ENCODE measurements around the gene CUTA.

CUTA gene

DNA sequence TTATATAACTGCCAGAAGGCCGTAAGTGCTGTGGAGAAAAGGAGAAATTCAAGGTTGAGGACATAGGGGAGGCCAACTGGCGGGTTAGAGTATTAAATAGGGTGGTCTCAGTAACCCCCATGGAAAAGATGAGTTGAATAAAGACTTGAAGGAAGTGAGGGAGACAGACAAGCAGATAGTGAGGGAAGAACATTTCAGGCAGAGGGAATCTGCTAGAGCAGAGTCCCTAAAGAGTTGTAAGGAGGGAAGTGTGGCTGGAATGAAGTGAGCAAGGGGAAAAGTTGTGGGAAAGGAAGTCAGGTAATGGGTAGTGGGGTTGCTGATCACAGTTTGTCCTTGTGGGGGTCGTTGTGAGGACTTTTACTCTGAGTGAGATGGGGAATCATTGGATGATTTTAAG, 24.9 kb downstream of the CUTA start:
- peaks cover 56% of the 10 kb centered on the region for H3K79me2 ChIP-seq (ENCODE audit: low read length)
- TF ChIP-seq, protein P1, sequence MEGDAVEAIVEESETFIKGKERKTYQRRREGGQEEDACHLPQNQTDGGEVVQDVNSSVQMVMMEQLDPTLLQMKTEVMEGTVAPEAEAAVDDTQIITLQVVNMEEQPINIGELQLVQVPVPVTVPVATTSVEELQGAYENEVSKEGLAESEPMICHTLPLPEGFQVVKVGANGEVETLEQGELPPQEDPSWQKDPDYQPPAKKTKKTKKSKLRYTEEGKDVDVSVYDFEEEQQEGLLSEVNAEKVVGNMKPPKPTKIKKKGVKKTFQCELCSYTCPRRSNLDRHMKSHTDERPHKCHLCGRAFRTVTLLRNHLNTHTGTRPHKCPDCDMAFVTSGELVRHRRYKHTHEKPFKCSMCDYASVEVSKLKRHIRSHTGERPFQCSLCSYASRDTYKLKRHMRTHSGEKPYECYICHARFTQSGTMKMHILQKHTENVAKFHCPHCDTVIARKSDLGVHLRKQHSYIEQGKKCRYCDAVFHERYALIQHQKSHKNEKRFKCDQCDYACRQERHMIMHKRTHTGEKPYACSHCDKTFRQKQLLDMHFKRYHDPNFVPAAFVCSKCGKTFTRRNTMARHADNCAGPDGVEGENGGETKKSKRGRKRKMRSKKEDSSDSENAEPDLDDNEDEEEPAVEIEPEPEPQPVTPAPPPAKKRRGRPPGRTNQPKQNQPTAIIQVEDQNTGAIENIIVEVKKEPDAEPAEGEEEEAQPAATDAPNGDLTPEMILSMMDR (IDR thresholded peaks at IDR 0.05; ENCODE audit: low read depth, low read length), result no peak
- TF ChIP-seq EZH2phosphoT487 (IDR thresholded peaks at IDR 0.05; ENCODE audit: low read depth), result no peak
- H3K9ac ChIP-seq (ENCODE audit: low read length), result peak overlapping the region; percentile 95
- H4K20me1 ChIP-seq (ENCODE audit: insufficient read depth, low read length), result peaks cover 12% of the 10 kb centered on the region
- no peaks in the 10 kb centered on the region for H3K9me3 ChIP-seq (ENCODE audit: insufficient read depth, low read length)
- H3K27me3 ChIP-seq (ENCODE audit: low read depth, low read length), result no peaks in the 10 kb centered on the region
- H3K36me3 ChIP-seq (replicated peaks; ENCODE audit: low read depth, low read length), result peaks cover 22% of the 10 kb centered on the region
- H3K4me3 ChIP-seq (ENCODE audit: low read length), result peak overlapping the region; percentile 100
- H3K27ac ChIP-seq (ENCODE audit: low read length), result peak overlapping the region; percentile 85
- no peak overlapping the region for H2AFZ ChIP-seq (ENCODE audit: low read depth, low read length)
- peaks cover 29% of the 10 kb centered on the region for H3K4me1 ChIP-seq (ENCODE audit: low read length)
- peak overlapping the region; percentile 92 for H3K4me2 ChIP-seq (ENCODE audit: low read length)

DNA sequence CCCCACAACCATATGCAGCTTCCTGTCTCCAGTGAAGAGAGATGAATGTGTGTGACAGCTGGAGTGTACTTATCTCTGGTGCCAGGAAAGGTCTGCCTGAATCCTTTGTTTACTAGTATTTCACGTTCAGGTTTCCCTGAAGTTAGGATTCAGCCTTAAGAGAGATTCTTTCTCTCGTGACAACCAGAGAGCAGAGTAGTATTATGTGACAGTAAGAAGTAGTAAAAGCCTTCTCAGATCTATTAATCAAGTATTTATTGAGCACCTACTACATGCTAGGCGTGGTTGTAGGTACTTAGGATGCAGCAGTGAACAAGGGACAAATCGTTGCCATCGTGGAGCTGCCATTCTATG, 25.3 kb downstream of the CUTA start:
- H3K4me2 ChIP-seq (ENCODE audit: low read length), result peak overlapping the region; percentile 92
- H3K4me1 ChIP-seq (ENCODE audit: low read length), result peaks cover 29% of the 10 kb centered on the region
- H3K4me3 ChIP-seq (ENCODE audit: low read length), result peak overlapping the region; percentile 100
- H3K9ac ChIP-seq (ENCODE audit: low read length), result peak overlapping the region; percentile 95
- H3K27ac ChIP-seq (ENCODE audit: low read length), result peak overlapping the region; percentile 85
- no peak overlapping the region for H2AFZ ChIP-seq (ENCODE audit: low read depth, low read length)
- H3K27me3 ChIP-seq (ENCODE audit: low read depth, low read length), result no peaks in the 10 kb centered on the region
- H4K20me1 ChIP-seq (ENCODE audit: insufficient read depth, low read length), result peaks cover 12% of the 10 kb centered on the region
- peaks cover 18% of the 10 kb centered on the region for H3K36me3 ChIP-seq (replicated peaks; ENCODE audit: low read depth, low read length)
- no peak for TF ChIP-seq EZH2phosphoT487 (IDR thresholded peaks at IDR 0.05; ENCODE audit: low read depth)
- TF ChIP-seq, protein P1 (IDR thresholded peaks at IDR 0.05; ENCODE audit: low read depth, low read length), result no peak
- peaks cover 52% of the 10 kb centered on the region for H3K79me2 ChIP-seq (ENCODE audit: low read length)
- H3K9me3 ChIP-seq (ENCODE audit: insufficient read depth, low read length), result no peaks in the 10 kb centered on the region

DNA sequence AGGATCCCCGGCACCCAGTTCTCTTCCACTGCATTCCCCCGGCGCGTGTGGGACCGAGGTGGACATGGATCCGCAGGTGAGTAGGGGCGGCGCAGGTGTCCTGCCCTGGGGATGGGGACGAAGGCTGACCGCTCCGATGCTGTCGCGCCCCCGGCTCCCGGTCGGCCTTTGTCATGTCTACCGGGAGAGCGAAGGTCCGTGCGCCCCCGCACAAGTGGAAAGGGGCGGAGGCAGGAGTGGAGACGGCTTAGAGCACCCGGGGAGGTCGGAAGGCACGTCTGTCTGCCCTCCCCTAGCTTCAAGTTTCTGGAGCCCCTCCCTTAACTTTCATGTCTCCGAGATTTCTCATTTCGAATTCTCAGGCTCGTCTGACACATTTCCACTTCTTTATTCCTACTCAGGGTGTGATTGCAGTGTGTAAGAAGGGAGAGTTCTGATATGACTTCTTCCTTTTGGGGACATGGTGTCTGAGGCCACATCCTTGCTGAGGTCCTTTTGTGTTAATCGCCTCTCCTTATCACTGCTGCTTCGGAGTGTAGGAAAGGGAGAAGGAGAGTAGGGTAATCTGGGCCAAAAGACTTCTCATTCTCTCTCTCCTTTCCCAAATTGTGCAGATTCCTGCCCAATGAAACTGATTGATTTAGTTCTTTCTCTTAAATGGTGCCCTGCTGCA, 25.8 kb downstream of the CUTA start:
- peak overlapping the region; percentile 95 for H3K9ac ChIP-seq (ENCODE audit: low read length)
- peak overlapping the region; percentile 100 for H3K4me3 ChIP-seq (ENCODE audit: low read length)
- H3K79me2 ChIP-seq (ENCODE audit: low read length), result peaks cover 49% of the 10 kb centered on the region
- H3K27ac ChIP-seq (ENCODE audit: low read length), result peak overlapping the region; percentile 85
- no peaks in the 10 kb centered on the region for H3K27me3 ChIP-seq (ENCODE audit: low read depth, low read length)
- H4K20me1 ChIP-seq (ENCODE audit: insufficient read depth, low read length), result peaks cover 12% of the 10 kb centered on the region
- peaks cover 29% of the 10 kb centered on the region for H3K4me1 ChIP-seq (ENCODE audit: low read length)
- no peaks in the 10 kb centered on the region for H3K9me3 ChIP-seq (ENCODE audit: insufficient read depth, low read length)
- no peak overlapping the region for H2AFZ ChIP-seq (ENCODE audit: low read depth, low read length)
- TF ChIP-seq, protein P1 (IDR thresholded peaks at IDR 0.05; ENCODE audit: low read depth, low read length), result no peak
- no peak for TF ChIP-seq EZH2phosphoT487 (IDR thresholded peaks at IDR 0.05; ENCODE audit: low read depth)
- peak overlapping the region; percentile 92 for H3K4me2 ChIP-seq (ENCODE audit: low read length)
- peaks cover 16% of the 10 kb centered on the region for H3K36me3 ChIP-seq (replicated peaks; ENCODE audit: low read depth, low read length)

DNA sequence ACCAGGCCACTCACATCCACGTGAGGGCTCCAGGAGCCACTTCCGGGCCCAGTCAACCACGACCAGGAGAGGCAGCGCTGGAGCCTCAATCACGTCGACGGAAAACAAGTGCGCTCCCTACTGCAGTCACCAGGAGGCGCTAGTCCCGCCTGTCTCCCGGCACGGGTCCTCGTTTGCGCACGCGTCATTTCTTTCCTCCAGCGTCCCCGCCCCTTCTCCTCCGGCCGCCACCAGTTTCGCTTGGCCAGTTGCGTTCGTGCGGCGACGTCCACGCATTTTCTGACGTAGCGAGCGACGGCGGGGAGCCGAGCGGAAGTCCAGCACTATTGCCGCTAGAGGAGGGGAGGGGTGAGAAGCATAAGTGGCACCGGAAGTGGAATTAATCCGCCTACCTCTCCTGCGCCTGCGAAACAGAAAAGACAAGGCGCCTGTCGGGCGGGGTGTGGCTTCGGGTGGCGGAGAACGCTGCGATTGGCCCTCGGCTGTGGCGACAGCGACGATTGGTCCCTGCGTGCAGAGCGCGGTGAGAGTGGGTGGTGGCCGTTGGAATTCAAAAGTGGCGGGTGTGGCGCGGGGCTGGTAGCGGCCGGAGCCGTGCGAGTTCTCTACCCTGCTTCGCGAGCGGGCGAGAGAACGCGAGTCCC, 26.5 kb downstream of the CUTA start, which contains the start of gene KIFC1:
TSS of gene KIFC1 (plus strand) at position 546 of the 644 bp plus-strand sequence. CDS start 163 bp downstream, outside the sequence.
- TF ChIP-seq, protein P1 (IDR thresholded peaks at IDR 0.05; ENCODE audit: low read depth, low read length), result peak; percentile 65
- no peak for TF ChIP-seq EZH2phosphoT487 (IDR thresholded peaks at IDR 0.05; ENCODE audit: low read depth)
- Histone ChIP-seq H3K4me1 (ENCODE audit: low read length) (peaks cover 29% of the 10 kb centered on the region), H3K9me3 (ENCODE audit: insufficient read depth, low read length) (no peaks in the 10 kb centered on the region), H4K20me1 (ENCODE audit: insufficient read depth, low read length) (peaks cover 12% of the 10 kb centered on the region), H3K9ac (ENCODE audit: low read length) (peak within 1 kb of the TSS; percentile 95), H3K36me3 (replicated peaks; ENCODE audit: low read depth, low read length) (peaks cover 16% of the 10 kb centered on the region), H3K4me2 (ENCODE audit: low read length) (peak within 1 kb of the TSS; percentile 92), H3K79me2 (ENCODE audit: low read length) (peaks cover 47% of the 10 kb centered on the region), H3K27ac (ENCODE audit: low read length) (peak within 1 kb of the TSS; percentile 85), H2AFZ (ENCODE audit: low read depth, low read length) (peak within 1 kb of the TSS; percentile 79), H3K27me3 (ENCODE audit: low read depth, low read length) (no peaks in the 10 kb centered on the region), H3K4me3 (ENCODE audit: low read length) (peak within 1 kb of the TSS; percentile 100)
